ENCODE data around the gene ERRFI1. TPM values are rescaled to one million over a fixed set of nuclear protein-coding genes. Genes with fewer than 3 reads are reported as not detected.

ERRFI1 gene
- total and polyA plus RNA-seq, 2 of the 8 experiments (the other 6 are each of a cell fraction or from before 2014, with no cell fraction given), result 23.4 to 46.1 TPM

DNA sequence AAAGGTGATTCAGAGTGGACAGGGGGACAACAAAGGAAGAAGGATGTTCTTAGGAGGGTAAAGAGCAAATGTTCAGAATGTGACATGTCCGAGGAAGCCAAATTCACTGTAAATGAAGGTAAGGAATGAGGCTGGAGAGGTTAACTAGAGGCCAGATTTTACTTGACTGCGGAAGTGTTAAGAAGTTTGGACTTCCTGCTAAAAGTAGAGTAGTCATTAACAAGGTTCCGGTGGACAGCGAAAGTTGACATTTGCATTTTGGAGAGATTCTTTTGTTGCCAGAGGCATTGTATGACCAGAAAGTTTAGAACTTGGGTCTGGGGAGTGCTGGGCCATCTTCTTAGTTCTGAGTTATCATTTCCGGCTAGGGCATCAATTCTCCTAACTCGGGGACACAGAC, 7.2 kb upstream of the ERRFI1 start (continued):
- TF ChIP-seq, protein P1, sequence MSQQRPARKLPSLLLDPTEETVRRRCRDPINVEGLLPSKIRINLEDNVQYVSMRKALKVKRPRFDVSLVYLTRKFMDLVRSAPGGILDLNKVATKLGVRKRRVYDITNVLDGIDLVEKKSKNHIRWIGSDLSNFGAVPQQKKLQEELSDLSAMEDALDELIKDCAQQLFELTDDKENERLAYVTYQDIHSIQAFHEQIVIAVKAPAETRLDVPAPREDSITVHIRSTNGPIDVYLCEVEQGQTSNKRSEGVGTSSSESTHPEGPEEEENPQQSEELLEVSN (IDR thresholded peaks at IDR 0.05), result no peak
- TF ChIP-seq ZNF274 (IDR thresholded peaks at IDR 0.05; ENCODE audit: borderline replicate concordance, extremely low read depth, low read length), result no peak
- TF ChIP-seq FOSL1 (IDR thresholded peaks at IDR 0.05; ENCODE audit: insufficient read depth, low read depth, low read length), result no peak
- TF ChIP-seq USF2 (IDR thresholded peaks at IDR 0.05; ENCODE audit: low read length), result no peak
- TF ChIP-seq CHD1 (IDR thresholded peaks at IDR 0.05; ENCODE audit: low read depth, low read length), result no peak
- TF ChIP-seq RFX5 (IDR thresholded peaks at IDR 0.05; ENCODE audit: borderline replicate concordance, low read depth, low read length), result no peak
- no peak for TF ChIP-seq SP1 (IDR thresholded peaks at IDR 0.05; ENCODE audit: low read depth, low read length)

All from H1 (cell line).